Esophagus (tissue), 2 donors: ENCODE measurements around the gene PHTF2. TPM values are rescaled to one million over a fixed set of nuclear protein-coding genes. Genes with fewer than 3 reads are reported as not detected.

ENCODE experiments used
- H3K27ac ChIP-seq, 2 donors: one replicate each; pipeline ENCODE4 v1.5.1; 2013; ENCODE audit warnings: low read depth in 2 of 2, mild to moderate bottlenecking in 2 of 2, inconsistent platforms in 1 of 2, low read length in 1 of 2, moderate library complexity in 1 of 2
- H3K27me3 ChIP-seq, 2 donors: one replicate each; pipeline ENCODE4 v1.6.1; 2013; ENCODE audit warnings: low read length in 2 of 2, control low read depth in 1 of 2, mild to moderate bottlenecking in 1 of 2; ENCODE audit not compliant: insufficient read depth in 2 of 2, control insufficient read depth in 1 of 2
- H3K36me3 ChIP-seq, 2 donors: one replicate each; pipeline ENCODE4 v1.6.1; 2013; ENCODE audit warnings: low read length in 1 of 2; ENCODE audit not compliant: control insufficient read depth in 2 of 2, insufficient read depth in 2 of 2
- H3K4me1 ChIP-seq, 2 donors: one replicate each; pipeline ENCODE4 v1.6.1; 2013; ENCODE audit warnings: low read length in 1 of 2; ENCODE audit not compliant: control insufficient read depth in 2 of 2, insufficient read depth in 2 of 2
- H3K4me3 ChIP-seq, 2 donors: one replicate each; pipeline ENCODE4 v1.5.1; 2013; ENCODE audit warnings: low read length in 2 of 2, mild to moderate bottlenecking in 2 of 2, low read depth in 1 of 2, moderate library complexity in 1 of 2
- H3K9me3 ChIP-seq, 2 donors: one replicate each; pipeline ENCODE4 v1.6.1; 2013; ENCODE audit warnings: mild to moderate bottlenecking in 2 of 2, low read depth in 1 of 2, low read length in 1 of 2, moderate library complexity in 1 of 2; ENCODE audit not compliant: control insufficient read depth in 2 of 2, insufficient read depth in 1 of 2
- WGBS, 2 donors: extraction: QIAGEN DNeasy Blood & Tissue Kit; methylation state at CpG; one replicate each; pipeline ENCODE4 v1.1.7; 2013; 5-methylcytosine and 5-hydroxymethylcytosine counted together
- polyA plus RNA-seq, 2 donors: library from polyadenylated mRNA; stranded (reverse); fragments of 200-250 nt; gene quantifications; one replicate each; pipeline ENCODE4 v1.2.3, GENCODE V29; 2013
- donor health status: healthy with polysubstance abuse.
- donor health status: Bipolar disorder and iron deficiency.

The PHTF2 gene
- polyA plus RNA-seq, 2 donors = 3.8 to 6.1 TPM

DNA sequence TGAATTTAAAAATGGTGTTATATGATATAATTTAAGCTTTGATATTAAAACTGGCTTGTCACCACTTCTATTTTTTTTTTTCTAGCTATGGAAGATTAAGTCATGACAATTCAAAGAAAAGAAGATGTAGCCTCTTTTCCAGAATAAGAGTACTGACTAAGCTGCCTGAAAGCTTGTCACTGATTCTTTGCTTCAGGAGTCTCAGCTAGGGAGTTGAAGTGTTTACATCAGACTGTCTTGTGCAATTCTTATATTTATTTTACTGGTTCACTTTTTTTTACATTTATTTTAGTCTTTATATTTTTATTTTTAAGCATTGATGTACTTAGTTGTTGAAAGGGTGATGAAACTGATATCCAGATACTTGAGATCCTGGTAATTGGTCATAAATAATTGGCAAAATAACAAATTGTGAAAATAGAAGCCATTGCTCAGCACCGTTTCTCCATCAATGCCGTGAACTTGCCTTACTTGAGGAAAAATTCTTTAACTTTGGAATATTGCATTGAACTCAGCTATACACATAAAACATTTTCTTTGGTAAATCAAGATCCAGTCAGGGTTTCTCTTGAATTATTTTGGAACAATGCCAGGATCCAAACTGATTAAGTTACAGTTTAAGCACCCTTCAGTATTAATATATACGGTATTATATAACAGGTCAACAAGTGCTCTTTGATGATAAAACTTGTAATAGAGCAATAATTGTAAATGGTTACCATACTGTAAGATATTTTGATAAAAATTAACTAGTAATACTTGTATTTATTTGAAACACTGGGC lies 156.4 kb downstream of the PHTF2 start:
- no peaks in the 10 kb centered on the region for H3K36me3 ChIP-seq
- no peaks in the 10 kb centered on the region for H3K4me1 ChIP-seq
- H3K27ac ChIP-seq = no peak overlapping the region
- no peaks in the 10 kb centered on the region for H3K27me3 ChIP-seq
- 84 to 88% methylated on average over 3 of the region's 3 CpGs for WGBS, 2 donors
- H3K4me3 ChIP-seq = no peak overlapping the region
- H3K9me3 ChIP-seq = no peaks in the 10 kb centered on the region

DNA sequence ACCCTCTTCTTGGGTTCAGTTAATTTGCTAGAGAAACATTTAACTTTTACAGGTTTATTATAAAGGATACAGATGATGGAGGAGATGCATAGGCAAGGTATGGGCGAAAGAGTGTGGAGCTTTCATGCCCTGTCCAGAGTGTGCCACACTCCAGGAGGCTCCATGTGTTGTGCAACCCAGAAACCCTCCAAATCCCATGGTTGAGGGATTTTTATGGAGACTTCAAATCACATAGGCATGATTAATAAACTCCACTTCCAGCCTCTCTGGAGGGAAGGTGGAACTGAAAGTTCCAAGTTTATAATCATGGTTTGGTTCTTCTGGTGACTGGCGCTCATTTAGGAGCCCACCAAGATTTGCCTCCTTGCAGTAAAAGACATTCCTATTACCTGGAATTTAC lies 159.9 kb downstream of the PHTF2 start:
- H3K27me3 ChIP-seq = no peaks in the 10 kb centered on the region
- H3K4me3 ChIP-seq = no peak overlapping the region
- no peak overlapping the region for H3K27ac ChIP-seq
- H3K36me3 ChIP-seq = no peaks in the 10 kb centered on the region
- no peaks in the 10 kb centered on the region for H3K4me1 ChIP-seq
- WGBS, 2 donors = 98 to 100% methylated on average over 2 of the region's 2 CpGs
- H3K9me3 ChIP-seq = no peaks in the 10 kb centered on the region

DNA sequence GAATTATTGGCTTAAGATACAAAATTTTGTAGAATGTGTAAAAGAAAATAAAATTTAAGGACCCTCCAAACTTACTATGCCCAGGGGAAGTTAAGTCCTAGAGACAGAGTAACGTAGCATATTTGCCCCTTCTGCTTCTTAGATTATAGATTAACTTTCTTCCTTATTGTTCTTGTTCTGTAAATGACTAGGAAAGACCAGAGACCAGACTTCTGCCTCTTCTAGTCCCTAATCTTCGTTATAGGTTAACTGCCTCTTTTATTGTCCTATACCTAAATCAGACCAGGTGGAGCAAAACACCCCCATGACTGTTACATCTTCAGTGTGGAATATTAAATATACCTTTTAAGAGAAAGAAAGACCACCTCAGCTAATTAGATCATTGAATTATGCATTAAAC lies 160.5 kb downstream of the PHTF2 start:
- WGBS, 2 donors = 80 to 94% methylated on average over 2 of the region's 2 CpGs
- no peaks in the 10 kb centered on the region for H3K9me3 ChIP-seq
- no peaks in the 10 kb centered on the region for H3K36me3 ChIP-seq
- no peaks in the 10 kb centered on the region for H3K27me3 ChIP-seq
- H3K4me3 ChIP-seq = no peak overlapping the region
- no peaks in the 10 kb centered on the region for H3K4me1 ChIP-seq
- no peak overlapping the region for H3K27ac ChIP-seq

DNA sequence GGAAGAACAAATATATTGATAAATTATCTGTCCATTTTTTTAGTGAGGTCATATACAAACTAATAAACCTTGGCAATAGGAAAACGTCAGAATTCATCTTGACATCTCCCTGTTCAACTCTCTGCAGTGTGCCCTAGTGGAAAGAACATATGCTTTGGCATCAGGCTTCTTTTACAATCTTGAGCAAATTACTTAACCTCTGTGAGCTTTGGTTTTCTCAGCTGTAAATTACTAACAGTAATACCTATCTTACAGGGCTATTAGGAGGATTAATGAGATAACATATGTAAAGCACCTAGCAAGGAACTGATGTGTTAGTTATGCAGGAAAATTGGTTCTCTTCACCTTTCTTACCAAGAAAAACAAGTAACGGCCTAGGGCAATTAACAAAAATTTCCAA lies 161.8 kb downstream of the PHTF2 start:
- H3K36me3 ChIP-seq = no peaks in the 10 kb centered on the region
- H3K4me3 ChIP-seq = no peak overlapping the region
- no peaks in the 10 kb centered on the region for H3K4me1 ChIP-seq
- H3K27ac ChIP-seq = no peak overlapping the region
- no peaks in the 10 kb centered on the region for H3K27me3 ChIP-seq
- 71 to 80% methylated on average over 2 of the region's 2 CpGs for WGBS, 2 donors
- H3K9me3 ChIP-seq = no peaks in the 10 kb centered on the region

DNA sequence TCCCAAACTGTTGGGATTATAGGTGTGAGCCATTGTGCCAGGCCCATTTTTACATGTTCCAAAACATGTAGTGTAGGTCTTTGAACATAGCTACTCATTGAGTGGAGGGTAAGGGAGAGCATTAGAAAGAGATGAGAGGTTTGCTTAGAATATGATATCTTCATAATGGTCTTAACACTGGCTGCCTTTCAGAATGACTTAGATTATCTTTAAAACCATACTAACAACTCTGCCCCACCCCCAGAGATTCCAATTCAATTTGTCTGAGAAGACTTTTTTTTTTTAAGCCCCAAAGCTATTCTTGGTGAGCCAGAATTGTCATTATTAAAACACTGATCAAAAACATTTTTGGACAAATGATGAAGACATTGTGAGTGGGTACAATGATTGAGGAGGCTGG lies 168.9 kb downstream of the PHTF2 start:
- Histone ChIP-seq H3K9me3 (no peaks in the 10 kb centered on the region), H3K27ac (no peak overlapping the region), H3K36me3 (no peaks in the 10 kb centered on the region), H3K4me3 (no peak overlapping the region), H3K4me1 (no peaks in the 10 kb centered on the region), H3K27me3 (no peaks in the 10 kb centered on the region)

DNA sequence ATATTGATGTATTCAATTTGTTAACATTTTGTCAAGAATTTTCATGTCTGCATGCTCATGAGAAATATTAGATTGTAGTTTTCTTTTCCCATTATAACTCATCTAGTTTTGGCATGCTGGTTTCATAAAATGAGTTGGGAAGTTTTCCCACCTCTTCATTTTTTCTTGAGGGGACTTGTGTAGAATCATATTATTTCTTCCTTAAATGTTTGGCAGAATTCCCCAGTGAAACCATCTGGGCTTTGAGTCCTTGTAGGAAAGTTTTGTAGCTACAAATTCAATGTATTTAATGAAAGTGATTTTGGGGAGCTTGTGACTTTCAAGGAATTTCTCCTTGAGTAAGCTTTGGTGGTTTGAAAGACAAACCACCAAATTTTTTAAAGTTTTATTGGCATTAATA lies 173.2 kb downstream of the PHTF2 start:
- Histone ChIP-seq H3K9me3 (no peaks in the 10 kb centered on the region), H3K4me3 (no peak overlapping the region), H3K27me3 (no peaks in the 10 kb centered on the region), H3K4me1 (no peaks in the 10 kb centered on the region), H3K27ac (no peak overlapping the region), H3K36me3 (no peaks in the 10 kb centered on the region)

DNA sequence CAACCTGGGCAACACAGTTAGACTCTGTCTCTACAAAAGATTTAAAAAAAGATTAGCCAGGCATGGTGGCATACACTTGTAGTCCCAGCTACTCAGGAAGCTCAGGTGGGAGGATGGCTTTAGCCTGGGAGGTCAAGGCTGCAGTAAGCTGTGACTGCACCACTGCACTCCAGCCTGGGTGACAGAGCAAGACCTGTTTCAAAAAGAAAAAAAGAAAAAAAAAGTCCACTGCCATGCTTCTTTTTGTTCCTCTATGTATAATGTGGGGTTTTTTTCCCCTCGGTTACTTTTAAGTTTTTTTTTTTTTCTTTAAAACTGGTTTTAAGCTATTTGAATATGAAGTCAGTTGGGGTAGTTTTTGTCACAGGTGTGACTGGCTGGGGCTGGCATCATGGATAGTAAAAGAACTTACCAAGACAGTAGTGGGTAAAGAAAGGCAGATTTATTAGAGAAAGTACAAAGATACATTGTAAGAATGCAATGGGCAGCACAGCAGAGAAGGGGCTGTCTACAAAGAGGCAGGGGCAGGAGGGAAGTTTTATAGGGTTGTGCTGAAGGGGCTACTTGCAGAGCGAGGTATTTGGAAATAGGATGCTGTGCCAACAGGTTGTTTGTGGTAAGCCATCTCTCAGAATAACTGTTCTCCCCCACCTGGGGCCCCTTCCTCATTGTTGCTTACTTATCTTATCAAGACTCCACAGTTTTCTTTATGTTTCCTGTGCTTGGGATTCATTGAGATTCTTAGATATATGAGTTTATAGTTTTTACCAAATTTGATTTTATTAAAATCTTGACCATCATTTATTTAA lies 177.3 kb downstream of the PHTF2 start:
- Histone ChIP-seq H3K4me1 (no peaks in the 10 kb centered on the region), H3K27ac (no peak overlapping the region), H3K36me3 (no peaks in the 10 kb centered on the region), H3K9me3 (no peaks in the 10 kb centered on the region), H3K27me3 (peaks cover 0 to 2% of the 10 kb centered on the region in 2 donors), H3K4me3 (no peak overlapping the region)
- WGBS, 2 donors = 76 to 78% methylated on average over 2 of the region's 2 CpGs

DNA sequence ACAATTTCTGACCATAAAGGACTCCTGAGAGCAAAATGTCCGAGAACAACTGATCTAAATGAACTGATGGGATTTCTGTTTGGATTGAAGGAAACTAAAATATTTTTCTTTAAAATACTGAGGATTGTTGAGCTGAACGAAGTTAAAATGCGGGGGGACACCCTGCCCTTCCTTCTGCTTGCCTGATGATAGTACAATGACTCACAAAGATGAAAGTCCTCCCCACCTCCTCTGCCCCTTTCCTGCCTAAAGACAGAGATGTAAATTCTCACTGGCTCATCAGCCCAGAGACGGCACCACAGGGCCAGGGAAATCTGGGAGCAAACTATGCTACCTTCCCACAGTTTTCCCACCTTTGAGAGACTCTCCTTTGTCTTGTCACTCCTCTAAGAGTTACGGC lies 180.6 kb downstream of the PHTF2 start:
- H3K36me3 ChIP-seq = no peaks in the 10 kb centered on the region
- WGBS, 2 donors = 70 to 85% methylated on average over 5 of the region's 5 CpGs

DNA sequence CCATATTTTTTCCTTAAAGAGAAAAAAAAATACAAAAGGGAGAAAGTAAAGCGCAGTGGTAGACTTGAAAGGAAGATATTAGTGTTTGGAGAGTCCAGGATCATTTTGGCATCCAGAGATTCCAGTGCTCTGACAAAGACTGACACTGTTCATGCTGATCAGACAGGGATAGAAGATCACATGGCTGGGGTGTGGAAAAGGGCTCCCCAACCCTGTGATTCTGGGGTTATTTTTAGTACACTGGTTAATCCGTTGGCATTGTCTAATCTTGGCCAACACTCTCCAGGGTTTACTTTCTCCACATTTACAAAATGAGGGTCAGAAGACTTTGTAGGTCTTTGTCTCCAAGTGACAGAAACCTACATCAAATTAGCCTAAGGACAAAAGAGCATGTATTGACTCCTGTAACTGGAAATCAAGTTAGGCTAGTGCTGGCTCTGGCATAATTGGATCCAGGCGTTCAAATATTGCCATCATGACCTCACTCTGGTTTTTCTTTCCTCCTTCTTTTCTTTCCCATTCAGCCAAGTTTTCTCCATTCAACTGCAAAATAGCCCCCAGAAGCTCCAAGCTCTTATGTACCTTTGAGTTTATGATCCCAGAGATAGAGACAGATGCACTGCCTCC lies 181.6 kb downstream of the PHTF2 start:
- H3K36me3 ChIP-seq = no peaks in the 10 kb centered on the region
- no peak overlapping the region for H3K4me3 ChIP-seq
- no peak overlapping the region for H3K27ac ChIP-seq
- H3K4me1 ChIP-seq = no peaks in the 10 kb centered on the region
- H3K27me3 ChIP-seq = peaks cover 0 to 2% of the 10 kb centered on the region in 2 donors
- peaks cover 0 to 3% of the 10 kb centered on the region in 2 donors for H3K9me3 ChIP-seq
- WGBS, 2 donors = 64 to 76% methylated on average over 3 of the region's 3 CpGs

More for the DNA sequence above, 180.6 kb downstream of the PHTF2 start:
- H3K9me3 ChIP-seq = peaks cover 0 to 3% of the 10 kb centered on the region in 2 donors
- H3K4me3 ChIP-seq = no peak overlapping the region
- no peak overlapping the region for H3K27ac ChIP-seq
- no peaks in the 10 kb centered on the region for H3K4me1 ChIP-seq
- H3K27me3 ChIP-seq = peaks cover 0 to 2% of the 10 kb centered on the region in 2 donors
